Vagina (tissue), 2 donors: ENCODE measurements around the gene MOCS1. TPM values are rescaled to one million over a fixed set of nuclear protein-coding genes. Genes with fewer than 3 reads are reported as not detected.

ENCODE experiments used
- DNase-seq, 2 donors: peaks; one replicate each; pipeline ENCODE4 v3.0.0-alpha.2; 2017; ENCODE audit errors: extremely low spot score in 2 of 2
- H3K27ac ChIP-seq: fragments of 200-600 bp; sonication (generic); one replicate; pipeline ENCODE4 v1.5.1; 2019
- H3K27me3 ChIP-seq: fragments of 200-600 bp; sonication (generic); one replicate; pipeline ENCODE4 v1.5.1; 2019
- H3K36me3 ChIP-seq, 2 donors: fragments of 200-600 bp; sonication (generic); one replicate each; pipeline ENCODE4 v1.5.1; 2017 to 2019
- H3K4me1 ChIP-seq: fragments of 200-600 bp; sonication (generic); one replicate; pipeline ENCODE4 v1.5.1; 2019
- H3K4me3 ChIP-seq, 2 donors: fragments of 200-600 bp; sonication (generic); 1 replicate in 1 of 2; 2 replicates in 1 of 2; pipeline ENCODE4 v1.5.1; 2016 to 2019
- H3K9me3 ChIP-seq: fragments of 200-600 bp; sonication (generic); one replicate; pipeline ENCODE4 v1.5.1; 2019
- POLR2A ChIP-seq, 2 donors: fragments of 450-650 bp; IDR thresholded peaks; one replicate each; pipeline ENCODE4 v1.6.1; 2017; ENCODE audit warnings: antibody characterized with exemption in 2 of 2, mild to moderate bottlenecking in 2 of 2, moderate library complexity in 2 of 2
- POLR2AphosphoS5 ChIP-seq, 2 donors: sonication (generic); formaldehyde crosslinking; IDR thresholded peaks; one replicate each; pipeline ENCODE4 v1.9.0; 2017; ENCODE audit warnings: antibody characterized with exemption in 2 of 2, mild to moderate bottlenecking in 2 of 2, low read depth in 1 of 2; ENCODE audit not compliant: insufficient read depth in 1 of 2
- intact Hi-C: fragments of 100-400 bp; cut with DNase I; formaldehyde crosslinking; loops from one replicate; pipeline ENCODE4 v1.15.1; 2023
- total RNA-seq: library from RNA; depleted of rRNA; stranded (reverse); fragments of >200 nt; gene quantifications from one replicate; pipeline ENCODE4 v1.2.3, GENCODE V29; 2016
- TF ChIP-seq, protein P1 (sequence below), 3 experiments: fragments of 450-650 bp in 2 of 3; fragments of 200-600 bp in 1 of 3; sonication (generic) in 1 of 3; IDR thresholded peaks; one replicate each; pipeline ENCODE4 v1.5.1; 2017 to 2019; ENCODE audit warnings: antibody characterized with exemption in 3 of 3, mild to moderate bottlenecking in 2 of 3, moderate library complexity in 2 of 3

Gene MOCS1
- total RNA-seq, 1 donor from 2014 or later, result 14.7 TPM

DNA sequence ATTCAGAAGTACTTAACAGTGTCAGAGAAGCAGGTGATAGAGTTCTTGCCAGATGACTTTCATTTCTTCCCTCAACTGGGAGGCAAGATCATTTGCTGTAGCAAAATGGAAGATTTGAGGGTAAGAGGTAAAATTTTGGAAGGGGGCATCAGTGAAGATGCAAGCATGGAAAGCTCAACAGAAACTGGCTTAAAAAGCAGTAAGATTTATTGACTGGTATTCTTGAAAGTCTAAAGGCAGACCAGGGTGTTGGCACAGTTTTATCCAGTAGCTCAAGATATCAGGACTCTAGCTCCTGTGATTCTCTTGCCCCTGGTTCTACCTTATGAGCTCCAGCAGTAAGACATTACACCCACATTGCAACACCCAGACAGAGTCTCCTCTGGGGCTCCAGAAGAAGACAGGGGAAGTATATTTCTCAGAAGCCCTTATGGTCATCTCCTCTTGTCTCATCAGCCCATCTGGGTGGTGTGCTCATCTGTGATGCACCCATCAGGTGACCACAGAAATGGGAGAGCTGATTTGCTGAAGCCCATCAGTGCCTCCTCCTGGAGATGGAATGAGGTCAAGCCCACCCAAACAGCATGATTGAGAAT is 16.0 kb upstream of the MOCS1 start:
- no peaks in the 10 kb centered on the region for H3K36me3 ChIP-seq
- TF ChIP-seq, protein P1, sequence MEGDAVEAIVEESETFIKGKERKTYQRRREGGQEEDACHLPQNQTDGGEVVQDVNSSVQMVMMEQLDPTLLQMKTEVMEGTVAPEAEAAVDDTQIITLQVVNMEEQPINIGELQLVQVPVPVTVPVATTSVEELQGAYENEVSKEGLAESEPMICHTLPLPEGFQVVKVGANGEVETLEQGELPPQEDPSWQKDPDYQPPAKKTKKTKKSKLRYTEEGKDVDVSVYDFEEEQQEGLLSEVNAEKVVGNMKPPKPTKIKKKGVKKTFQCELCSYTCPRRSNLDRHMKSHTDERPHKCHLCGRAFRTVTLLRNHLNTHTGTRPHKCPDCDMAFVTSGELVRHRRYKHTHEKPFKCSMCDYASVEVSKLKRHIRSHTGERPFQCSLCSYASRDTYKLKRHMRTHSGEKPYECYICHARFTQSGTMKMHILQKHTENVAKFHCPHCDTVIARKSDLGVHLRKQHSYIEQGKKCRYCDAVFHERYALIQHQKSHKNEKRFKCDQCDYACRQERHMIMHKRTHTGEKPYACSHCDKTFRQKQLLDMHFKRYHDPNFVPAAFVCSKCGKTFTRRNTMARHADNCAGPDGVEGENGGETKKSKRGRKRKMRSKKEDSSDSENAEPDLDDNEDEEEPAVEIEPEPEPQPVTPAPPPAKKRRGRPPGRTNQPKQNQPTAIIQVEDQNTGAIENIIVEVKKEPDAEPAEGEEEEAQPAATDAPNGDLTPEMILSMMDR (IDR thresholded peaks at IDR 0.05), result no peak
- TF ChIP-seq POLR2AphosphoS5 (IDR thresholded peaks at IDR 0.05; ENCODE audit: insufficient read depth in 1 of 2, low read depth in 1 of 2), result no peak
- no peak for TF ChIP-seq POLR2A (IDR thresholded peaks at IDR 0.05)
- no peaks in the 10 kb centered on the region for H3K27me3 ChIP-seq
- intact Hi-C loops, result no loop called here
- H3K4me1 ChIP-seq, result peaks cover 9% of the 10 kb centered on the region
- no peaks in the 10 kb centered on the region for H3K9me3 ChIP-seq
- no peak overlapping the region for H3K27ac ChIP-seq
- DNase-seq, result no peak
- no peak overlapping the region for H3K4me3 ChIP-seq

DNA sequence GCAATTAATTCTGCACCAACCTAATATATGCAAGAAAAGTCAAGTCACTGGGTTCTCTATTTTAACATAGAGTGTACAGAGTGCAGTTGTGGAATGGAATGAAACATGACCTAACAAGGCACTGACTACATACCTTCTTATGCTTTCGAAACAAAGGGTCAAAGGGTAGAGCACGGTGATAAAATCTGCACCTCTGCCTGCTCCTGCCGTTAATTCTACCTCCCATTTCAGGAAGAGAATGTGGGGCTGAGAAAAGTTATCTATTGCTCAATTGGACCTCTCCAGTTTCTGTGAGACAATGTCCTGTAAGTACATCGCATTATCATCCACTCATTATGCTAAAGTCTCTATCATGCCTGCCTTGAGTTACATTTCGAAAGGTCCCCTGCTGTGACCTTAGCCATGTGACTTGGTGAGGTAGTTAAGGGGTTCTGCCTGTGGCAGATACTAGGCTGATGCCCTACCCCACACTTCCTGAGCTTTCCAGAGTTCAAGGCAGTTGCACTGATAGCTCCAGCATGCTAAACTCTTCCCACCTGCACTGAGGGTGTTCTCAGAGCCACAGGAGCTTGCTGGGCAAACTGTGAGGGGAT is 14.0 kb upstream of the MOCS1 start:
- Histone ChIP-seq H3K36me3 (no peaks in the 10 kb centered on the region), H3K4me3 (no peak overlapping the region), H3K27ac (no peak overlapping the region), H3K4me1 (peaks cover 9% of the 10 kb centered on the region), H3K27me3 (no peaks in the 10 kb centered on the region), H3K9me3 (no peaks in the 10 kb centered on the region)
- DNase-seq, result no peak
- intact Hi-C loops, result no loop called here
- TF ChIP-seq POLR2A (IDR thresholded peaks at IDR 0.05) (no peak), POLR2AphosphoS5 (IDR thresholded peaks at IDR 0.05; ENCODE audit: insufficient read depth in 1 of 2, low read depth in 1 of 2) (no peak)
- TF ChIP-seq, protein P1 (IDR thresholded peaks at IDR 0.05), result no peak

DNA sequence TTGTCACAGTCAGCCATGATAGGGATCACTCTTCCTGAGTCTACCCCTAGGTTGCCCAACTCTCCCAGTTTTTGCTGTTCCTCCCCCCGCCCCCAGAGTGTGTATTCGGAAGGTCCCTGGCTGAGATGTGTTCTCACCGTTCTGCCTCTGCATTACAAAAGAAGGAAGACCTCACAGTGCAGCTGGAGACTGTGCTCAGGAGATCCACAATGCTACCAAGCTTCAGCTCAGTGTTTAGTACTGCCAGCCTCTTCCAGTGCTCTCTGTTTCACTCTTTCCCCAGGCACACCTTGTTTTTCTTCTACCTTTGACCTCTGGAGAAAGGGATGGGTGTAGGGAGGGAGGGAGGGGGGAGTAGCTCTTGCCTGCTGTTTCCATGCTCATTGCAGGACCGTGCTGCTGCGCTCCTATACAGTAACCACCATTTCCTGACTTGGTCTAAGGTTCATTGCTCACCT is 13.4 kb upstream of the MOCS1 start:
- no peaks in the 10 kb centered on the region for H3K27me3 ChIP-seq

DNA sequence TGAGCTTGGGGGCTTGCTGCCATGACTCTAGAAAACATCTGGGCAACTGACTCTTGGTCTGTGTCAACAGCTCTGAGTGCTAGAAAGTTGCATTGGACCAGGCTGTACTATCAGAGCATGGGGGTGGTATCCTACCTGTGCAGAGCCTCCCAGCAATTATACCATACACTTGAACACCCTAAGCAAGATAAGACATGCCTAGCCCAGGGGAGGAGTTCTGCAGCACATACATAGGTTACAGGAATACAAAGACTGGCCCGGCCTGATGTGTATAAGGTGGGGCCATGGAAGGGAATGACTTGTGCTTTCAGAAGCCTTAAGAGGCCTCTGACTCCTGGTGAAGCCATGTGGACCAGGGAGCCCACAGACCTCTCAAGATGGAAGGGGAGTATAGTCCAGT is 11.4 kb upstream of the MOCS1 start:
- intact Hi-C loops, result no loop called here
- Histone ChIP-seq H3K27me3 (no peaks in the 10 kb centered on the region), H3K27ac (no peak overlapping the region), H3K4me1 (no peaks in the 10 kb centered on the region), H3K9me3 (no peaks in the 10 kb centered on the region), H3K36me3 (no peaks in the 10 kb centered on the region), H3K4me3 (no peak overlapping the region)
- TF ChIP-seq, protein P1 (IDR thresholded peaks at IDR 0.05), result no peak
- TF ChIP-seq POLR2A (IDR thresholded peaks at IDR 0.05) (no peak), POLR2AphosphoS5 (IDR thresholded peaks at IDR 0.05; ENCODE audit: insufficient read depth in 1 of 2, low read depth in 1 of 2) (no peak)
- DNase-seq, result no peak

More for the DNA sequence above, 13.4 kb upstream of the MOCS1 start:
- H3K9me3 ChIP-seq, result no peaks in the 10 kb centered on the region
- H3K4me3 ChIP-seq, result no peak overlapping the region
- no peaks in the 10 kb centered on the region for H3K36me3 ChIP-seq
- no peak for DNase-seq
- TF ChIP-seq POLR2AphosphoS5 (IDR thresholded peaks at IDR 0.05; ENCODE audit: insufficient read depth in 1 of 2, low read depth in 1 of 2), result no peak
- no peak for TF ChIP-seq POLR2A (IDR thresholded peaks at IDR 0.05)
- TF ChIP-seq, protein P1 (IDR thresholded peaks at IDR 0.05), result no peak
- H3K4me1 ChIP-seq, result peaks cover 7% of the 10 kb centered on the region
- no peak overlapping the region for H3K27ac ChIP-seq
- intact Hi-C loops, result no loop called here

DNA sequence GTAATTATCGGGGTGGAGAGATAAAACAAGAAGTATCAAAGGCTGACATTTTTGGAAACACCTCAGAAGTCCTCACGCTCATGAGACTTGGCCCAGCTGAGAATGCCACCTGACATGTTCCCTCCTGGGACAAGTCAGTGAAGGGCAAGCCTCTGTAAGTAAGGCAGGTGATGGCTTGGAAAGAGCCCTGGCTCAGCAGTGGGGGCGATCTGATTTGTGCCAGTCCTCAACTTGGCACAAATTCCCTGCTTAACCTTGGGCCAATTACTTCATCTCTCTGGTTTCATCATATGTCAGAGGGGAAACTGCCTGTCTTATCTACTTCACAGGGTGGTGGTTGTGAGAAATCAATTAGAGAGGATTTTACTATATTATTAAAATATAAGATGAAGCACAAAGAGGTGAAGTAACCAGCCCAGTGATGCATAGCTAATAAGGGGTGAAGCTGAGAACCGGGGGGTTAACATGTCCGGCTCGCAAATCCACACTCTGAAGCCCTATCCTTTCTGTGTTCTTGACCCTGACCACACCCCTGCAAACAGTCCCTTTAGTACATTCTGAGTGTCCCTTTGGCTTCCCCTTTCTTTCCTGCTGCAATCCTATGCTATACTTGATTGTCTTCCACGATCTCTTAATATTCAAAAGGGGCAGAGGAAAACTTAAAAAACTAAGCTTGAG is 8.8 kb upstream of the MOCS1 start:
- no peak overlapping the region for H3K27ac ChIP-seq
- no peaks in the 10 kb centered on the region for H3K9me3 ChIP-seq
- no peak for TF ChIP-seq POLR2A (IDR thresholded peaks at IDR 0.05)
- no peak for TF ChIP-seq POLR2AphosphoS5 (IDR thresholded peaks at IDR 0.05; ENCODE audit: insufficient read depth in 1 of 2, low read depth in 1 of 2)
- no peak overlapping the region for H3K4me3 ChIP-seq
- H3K4me1 ChIP-seq, result no peaks in the 10 kb centered on the region
- H3K27me3 ChIP-seq, result no peaks in the 10 kb centered on the region
- intact Hi-C loops, result no loop called here
- H3K36me3 ChIP-seq, result no peaks in the 10 kb centered on the region
- no peak for DNase-seq
